Measurements from ENCODE around the gene CFAP46. TPM values are rescaled to one million over a fixed set of nuclear protein-coding genes. Genes with fewer than 3 reads are reported as not detected.
"Not testable (repeated sequence)": the region's sequence is repeated elsewhere in the genome, so short reads cannot be mapped to it uniquely, and the experiment has no call there.

The CFAP46 gene
- total and polyA plus RNA-seq, 10 donors: 0.03 to 1.1 (median 0.12) TPM; not detected in 2

- intact Hi-C loops (cut with DNase I; ENCODE audit: low total_unique reads): no loop called here
- peak; percentile 55 for DNase-seq
- whole genome bisulfite sequencing, 5 donors: 48 to 74% (median 61%) methylated on average over 10 to 11 of the region's 11 CpGs
These were observed 25.2 kb upstream of the CFAP46 start for GRCh38 chr10:132967540-132967939.

GRCh38 chr10:132965411-132966057 is 23.2 kb upstream of the CFAP46 start:
- H3K9me3 ChIP-seq: peaks cover 0 to 3% (median 0%) of the 10 kb centered on the region in 8 donors
- peaks cover 0 to 23% (median 13%) of the 10 kb centered on the region in 6 donors for H3K4me1 ChIP-seq
- H3K4me3 ChIP-seq: peak overlapping the region in 1 of 8 donors; percentile 30
- 53 to 82% (median 69%) methylated on average over 26 of the region's 26 CpGs for whole genome bisulfite sequencing, 5 donors
- H3K27ac ChIP-seq: peak overlapping the region in 1 of 8 donors; percentile 48
- DNase-seq: no peak
- peaks cover 0 to 43% (median 5%) of the 10 kb centered on the region in 7 donors for H3K27me3 ChIP-seq (replicated peaks in 1 of 7)
- TF ChIP-seq, protein P1, sequence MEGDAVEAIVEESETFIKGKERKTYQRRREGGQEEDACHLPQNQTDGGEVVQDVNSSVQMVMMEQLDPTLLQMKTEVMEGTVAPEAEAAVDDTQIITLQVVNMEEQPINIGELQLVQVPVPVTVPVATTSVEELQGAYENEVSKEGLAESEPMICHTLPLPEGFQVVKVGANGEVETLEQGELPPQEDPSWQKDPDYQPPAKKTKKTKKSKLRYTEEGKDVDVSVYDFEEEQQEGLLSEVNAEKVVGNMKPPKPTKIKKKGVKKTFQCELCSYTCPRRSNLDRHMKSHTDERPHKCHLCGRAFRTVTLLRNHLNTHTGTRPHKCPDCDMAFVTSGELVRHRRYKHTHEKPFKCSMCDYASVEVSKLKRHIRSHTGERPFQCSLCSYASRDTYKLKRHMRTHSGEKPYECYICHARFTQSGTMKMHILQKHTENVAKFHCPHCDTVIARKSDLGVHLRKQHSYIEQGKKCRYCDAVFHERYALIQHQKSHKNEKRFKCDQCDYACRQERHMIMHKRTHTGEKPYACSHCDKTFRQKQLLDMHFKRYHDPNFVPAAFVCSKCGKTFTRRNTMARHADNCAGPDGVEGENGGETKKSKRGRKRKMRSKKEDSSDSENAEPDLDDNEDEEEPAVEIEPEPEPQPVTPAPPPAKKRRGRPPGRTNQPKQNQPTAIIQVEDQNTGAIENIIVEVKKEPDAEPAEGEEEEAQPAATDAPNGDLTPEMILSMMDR (IDR thresholded peaks at IDR 0.05 in 8 of 11, conservative IDR thresholded peaks at IDR 0.05 in 3 of 11): no peak
- TF ChIP-seq POLR2AphosphoS5 (IDR thresholded peaks at IDR 0.05) (no peak), POLR2A (IDR thresholded peaks at IDR 0.05) (no peak)
- H3K36me3 ChIP-seq: no peaks in the 10 kb centered on the region
- intact Hi-C loops (cut with DNase I; ENCODE audit: low total_unique reads): no loop called here

More at GRCh38 chr10:132967540-132967939, 25.2 kb upstream of the CFAP46 start:
- Histone ChIP-seq H3K4me1 (peaks cover 0 to 14% (median 5%) of the 10 kb centered on the region in 6 donors), H3K27me3 (replicated peaks in 1 of 7) (peaks cover 0 to 45% (median 8%) of the 10 kb centered on the region in 7 donors), H3K4me3 (no peak overlapping the region), H3K36me3 (no peaks in the 10 kb centered on the region), H3K27ac (peak overlapping the region in 3 of 8 donors; percentile 22 to 55 (median 36)), H3K9me3 (peaks cover 0 to 6% (median 0%) of the 10 kb centered on the region in 8 donors)
- peak; percentile 39 to 70 (median 68) for TF ChIP-seq POLR2AphosphoS5 (IDR thresholded peaks at IDR 0.05)
- TF ChIP-seq, protein P1 (IDR thresholded peaks at IDR 0.05 in 8 of 11, conservative IDR thresholded peaks at IDR 0.05 in 3 of 11): no peak

DNA sequence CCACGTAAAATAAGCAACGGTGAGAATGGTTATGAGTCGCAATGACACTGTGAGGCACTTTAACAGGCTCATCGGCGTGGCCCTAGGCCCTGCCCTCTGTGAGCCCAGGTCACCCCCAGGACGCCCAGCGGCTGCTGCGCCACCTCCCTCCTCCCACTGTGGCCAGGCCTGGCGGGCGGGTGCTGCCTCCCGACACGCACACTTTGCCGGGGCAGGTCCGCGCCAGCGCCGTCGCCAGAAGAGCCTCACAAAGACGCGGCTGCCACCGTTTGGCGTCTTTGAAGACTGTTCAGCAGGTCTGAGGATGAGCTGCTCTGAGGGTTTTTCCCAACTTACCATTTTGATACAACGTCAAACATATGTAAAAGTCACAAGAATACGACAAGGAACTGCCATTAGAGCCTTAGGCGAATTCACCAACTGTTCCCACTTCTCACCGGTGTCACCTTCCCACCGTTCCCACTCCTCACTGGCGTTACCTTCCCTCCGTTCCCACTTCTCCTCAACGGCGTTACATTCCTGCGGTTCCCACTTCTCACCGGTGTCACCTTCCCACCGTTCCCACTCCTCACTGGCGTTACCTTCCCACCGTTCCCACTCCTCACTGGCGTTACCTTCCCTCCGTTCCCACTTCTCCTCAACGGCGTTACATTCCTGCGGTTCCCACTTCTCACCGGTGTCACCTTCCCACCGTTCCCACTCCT is 22.5 kb upstream of the CFAP46 start:
- H3K36me3 ChIP-seq; H3K9me3 ChIP-seq; intact Hi-C loops (cut with DNase I; ENCODE audit: low total_unique reads): not testable (repeated sequence)
- WGBS, 5 donors: 38 to 83% (median 63%) methylated on average over 42 to 43 of the region's 43 CpGs
- DNase-seq: peak; percentile 76
- Histone ChIP-seq H3K4me3 (peak overlapping the region in 4 of 8 donors; percentile 19 to 45 (median 30)), H3K4me1 (peaks cover 0 to 23% (median 13%) of the 10 kb centered on the region in 6 donors), H3K27me3 (replicated peaks in 1 of 7) (peaks cover 0 to 46% (median 3%) of the 10 kb centered on the region in 7 donors), H3K27ac (peak overlapping the region in 1 of 8 donors; percentile 48)

DNA sequence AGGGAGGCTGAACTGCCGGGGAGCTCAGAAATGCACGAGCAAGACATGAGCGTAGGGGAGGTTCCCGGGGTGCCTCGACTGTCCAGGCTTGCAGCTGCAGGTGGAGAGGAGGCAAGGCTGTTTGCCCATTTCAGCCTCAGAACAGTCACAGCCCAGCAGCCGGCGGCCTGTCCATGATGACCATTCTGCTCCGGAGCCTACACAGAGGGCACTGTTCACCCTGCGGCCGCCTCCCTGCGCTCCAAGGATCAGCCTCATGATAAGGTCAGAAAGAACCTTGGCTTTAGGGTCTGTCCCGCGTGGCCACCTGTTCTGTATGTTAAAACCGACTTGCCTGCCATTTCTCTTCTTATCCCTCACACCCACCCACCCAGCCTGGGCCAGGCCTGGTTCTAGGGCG is 21.9 kb upstream of the CFAP46 start:
- no peaks in the 10 kb centered on the region for H3K9me3 ChIP-seq
- H3K36me3 ChIP-seq: no peaks in the 10 kb centered on the region
- H3K27ac ChIP-seq: no peak overlapping the region
- no peak for TF ChIP-seq POLR2A (IDR thresholded peaks at IDR 0.05)
- no peak for TF ChIP-seq POLR2AphosphoS5 (IDR thresholded peaks at IDR 0.05)
- TF ChIP-seq, protein P1 (IDR thresholded peaks at IDR 0.05 in 8 of 11, conservative IDR thresholded peaks at IDR 0.05 in 3 of 11): no peak
- H3K4me1 ChIP-seq: peaks cover 0 to 28% (median 13%) of the 10 kb centered on the region in 6 donors
- H3K27me3 ChIP-seq (replicated peaks in 1 of 7): peaks cover 0 to 53% (median 0%) of the 10 kb centered on the region in 7 donors
- peak; percentile 52 for DNase-seq
- 82 to 94% (median 93%) methylated on average over 15 of the region's 15 CpGs for WGBS, 5 donors
- intact Hi-C loops (cut with DNase I; ENCODE audit: low total_unique reads): no loop called here
- peak overlapping the region in 3 of 8 donors; percentile 30 to 45 (median 30) for H3K4me3 ChIP-seq

Measured in spleen (tissue), 11 donors.